Kidney epithelial cell (primary cell): ENCODE results near the gene LDLRAD4. TPM values are rescaled to one million over a fixed set of nuclear protein-coding genes. Genes with fewer than 3 reads are reported as not detected.

ENCODE experiments used
- DNase-seq: peaks from one replicate; pipeline ENCODE4 v3.0.0-alpha.2; 2010; ENCODE audit warnings: low read depth
- H3K27me3 ChIP-seq: 2 replicates; pipeline ENCODE4 v1.6.0; 2011; ENCODE audit warnings: low read length; ENCODE audit not compliant: control insufficient read depth, insufficient read depth
- H3K36me3 ChIP-seq: 2 replicates; pipeline ENCODE4 v1.5.1; 2011; ENCODE audit warnings: low read length; ENCODE audit not compliant: control insufficient read depth, insufficient read depth
- H3K4me3 ChIP-seq: 2 replicates; pipeline ENCODE4 v1.5.1; 2011; ENCODE audit warnings: low read depth, mild to moderate bottlenecking, control low read depth, low read length
- CTCF ChIP-seq: IDR thresholded peaks from 2 replicates; pipeline ENCODE4 v1.5.1; 2011; ENCODE audit warnings: mild to moderate bottlenecking, moderate library complexity, low read length, control low read depth, inconsistent platforms; ENCODE audit not compliant: insufficient read depth, poor library complexity, severe bottlenecking
- total RNA-seq: library from RNA; depleted of rRNA; stranded (reverse); fragments of >200 nt; gene quantifications from 2 replicates; pipeline ENCODE4 v1.2.3, GENCODE V29; 2015

LDLRAD4 gene
- total RNA-seq, 1 donor from 2014 or later: 5.8 TPM

- Histone ChIP-seq H3K36me3 (no peaks in the 10 kb centered on the region), H3K27me3 (no peaks in the 10 kb centered on the region), H3K4me3 (no peak overlapping the region)
- no peak for TF ChIP-seq CTCF
- DNase-seq: no peak
Observed at GRCh38 chr18:13320891-13321425, 102.4 kb downstream of the LDLRAD4 start.

- H3K36me3 ChIP-seq: no peaks in the 10 kb centered on the region
- TF ChIP-seq CTCF: no peak
- DNase-seq: no peak
- H3K27me3 ChIP-seq: no peaks in the 10 kb centered on the region
- no peak overlapping the region for H3K4me3 ChIP-seq
Observed at GRCh38 chr18:13321923-13322322, 103.4 kb downstream of the LDLRAD4 start.

GRCh38 chr18:13323186-13323585, 104.6 kb downstream of the LDLRAD4 start:
- TF ChIP-seq CTCF: no peak
- Histone ChIP-seq H3K36me3 (no peaks in the 10 kb centered on the region), H3K27me3 (no peaks in the 10 kb centered on the region), H3K4me3 (no peak overlapping the region)
- DNase-seq: no peak

GRCh38 chr18:13324880-13325279, 106.3 kb downstream of the LDLRAD4 start:
- DNase-seq: no peak
- Histone ChIP-seq H3K36me3 (no peaks in the 10 kb centered on the region), H3K4me3 (no peak overlapping the region), H3K27me3 (no peaks in the 10 kb centered on the region)
- no peak for TF ChIP-seq CTCF

- no peak for TF ChIP-seq CTCF
- DNase-seq: no peak
- H3K27me3 ChIP-seq: no peaks in the 10 kb centered on the region
Observed at GRCh38 chr18:13328213-13328612, 109.7 kb downstream of the LDLRAD4 start.

GRCh38 chr18:13330996-13331395, 112.4 kb downstream of the LDLRAD4 start:
- no peaks in the 10 kb centered on the region for H3K27me3 ChIP-seq
- TF ChIP-seq CTCF: no peak
- H3K4me3 ChIP-seq: no peak overlapping the region
- no peaks in the 10 kb centered on the region for H3K36me3 ChIP-seq
- DNase-seq: no peak

More at GRCh38 chr18:13328213-13328612, 109.7 kb downstream of the LDLRAD4 start:
- Histone ChIP-seq H3K36me3 (no peaks in the 10 kb centered on the region), H3K4me3 (no peak overlapping the region)
